DOHH2 (cell line): ENCODE measurements around the gene ARID1B.

Experiments
- H3F3A ChIP-seq: fragments of 200-600 bp; sonication (generic), shearing (Covaris generic); 2 replicates; pipeline ENCODE4 v1.6.0; 2016; ENCODE audit warnings: antibody characterized with exemption, mild to moderate bottlenecking; ENCODE audit not compliant: control insufficient read depth, insufficient read depth
- H3K27ac ChIP-seq: fragments of 200-600 bp; sonication (generic); 2 replicates; pipeline ENCODE4 v1.5.1; 2014; ENCODE audit warnings: low read depth, mild to moderate bottlenecking, low read length, moderate library complexity
- H3K27me3 ChIP-seq: fragments of 200-600 bp; sonication (generic); 2 replicates; pipeline ENCODE4 v1.6.1; 2014; ENCODE audit warnings: mild to moderate bottlenecking, low read length, mixed read lengths; ENCODE audit not compliant: control insufficient read depth
- H3K36me3 ChIP-seq: fragments of 200-600 bp; sonication (generic); 2 replicates; pipeline ENCODE4 v1.6.1; 2014; ENCODE audit warnings: mild to moderate bottlenecking, low read length, moderate library complexity, mixed read lengths; ENCODE audit not compliant: control insufficient read depth
- H3K4me1 ChIP-seq: fragments of 200-600 bp; sonication (generic); 2 replicates; pipeline ENCODE4 v1.6.1; 2014; ENCODE audit warnings: mild to moderate bottlenecking, low read length, mixed read lengths; ENCODE audit not compliant: control insufficient read depth
- H3K4me2 ChIP-seq: fragments of 200-600 bp; sonication (generic); 2 replicates; pipeline ENCODE4 v1.6.0; 2014; ENCODE audit warnings: mild to moderate bottlenecking, low read length, moderate library complexity
- H3K4me3 ChIP-seq: fragments of 200-600 bp; sonication (generic); 2 replicates; pipeline ENCODE4 v1.5.1; 2014; ENCODE audit warnings: mild to moderate bottlenecking, low read length, mixed read lengths
- H3K79me2 ChIP-seq: fragments of 200-600 bp; sonication (generic); 2 replicates; pipeline ENCODE4 v1.6.1; 2014; ENCODE audit warnings: mild to moderate bottlenecking, low read length, mixed read lengths; ENCODE audit not compliant: control insufficient read depth
- H3K9me2 ChIP-seq: fragments of 200-600 bp; sonication (generic); replicated peaks from 2 replicates; pipeline ENCODE4 v1.6.1; 2014; ENCODE audit warnings: mild to moderate bottlenecking, low read length, mixed read lengths; ENCODE audit not compliant: control insufficient read depth
- H3K9me3 ChIP-seq: fragments of 200-600 bp; sonication (generic); 2 replicates; pipeline ENCODE4 v1.6.1; 2014; ENCODE audit warnings: antibody characterized with exemption, low read length, mixed read lengths; ENCODE audit not compliant: control insufficient read depth, insufficient read depth
- H4K20me1 ChIP-seq: fragments of 200-600 bp; sonication (generic); 2 replicates; pipeline ENCODE4 v1.6.0; 2014; ENCODE audit warnings: low read depth, mild to moderate bottlenecking, antibody characterized with exemption, low read length, moderate library complexity; ENCODE audit not compliant: control insufficient read depth, insufficient read depth
- EZH2phosphoT487 ChIP-seq: fragments of 200-600 bp; sonication (generic); IDR thresholded peaks from 2 replicates; pipeline ENCODE4 v1.6.1; 2017; ENCODE audit warnings: borderline replicate concordance, mild to moderate bottlenecking, antibody characterized with exemption, low read length, moderate library complexity, mixed read lengths
- TF ChIP-seq, protein P1 (sequence below): fragments of 200-600 bp; sonication (generic); IDR thresholded peaks from one replicate; pipeline ENCODE4 v1.5.1; 2014; ENCODE audit warnings: antibody characterized with exemption, mild to moderate bottlenecking, low read depth, low read length; ENCODE audit not compliant: poor library complexity, severe bottlenecking

The ARID1B gene

GRCh38 chr6:157151989-157152388 lies 374.8 kb downstream of the ARID1B start:
- no peak overlapping the region for H3K4me2 ChIP-seq
- H3K36me3 ChIP-seq = peaks cover 66% of the 10 kb centered on the region
- no peaks in the 10 kb centered on the region for H3K9me3 ChIP-seq
- H3K27ac ChIP-seq = no peak overlapping the region
- H3F3A ChIP-seq = 0 out of 2 replicates have a peak, but pooled peaks cover 2% of the 10 kb centered on the region
- no peak for TF ChIP-seq EZH2phosphoT487
- TF ChIP-seq, protein P1, sequence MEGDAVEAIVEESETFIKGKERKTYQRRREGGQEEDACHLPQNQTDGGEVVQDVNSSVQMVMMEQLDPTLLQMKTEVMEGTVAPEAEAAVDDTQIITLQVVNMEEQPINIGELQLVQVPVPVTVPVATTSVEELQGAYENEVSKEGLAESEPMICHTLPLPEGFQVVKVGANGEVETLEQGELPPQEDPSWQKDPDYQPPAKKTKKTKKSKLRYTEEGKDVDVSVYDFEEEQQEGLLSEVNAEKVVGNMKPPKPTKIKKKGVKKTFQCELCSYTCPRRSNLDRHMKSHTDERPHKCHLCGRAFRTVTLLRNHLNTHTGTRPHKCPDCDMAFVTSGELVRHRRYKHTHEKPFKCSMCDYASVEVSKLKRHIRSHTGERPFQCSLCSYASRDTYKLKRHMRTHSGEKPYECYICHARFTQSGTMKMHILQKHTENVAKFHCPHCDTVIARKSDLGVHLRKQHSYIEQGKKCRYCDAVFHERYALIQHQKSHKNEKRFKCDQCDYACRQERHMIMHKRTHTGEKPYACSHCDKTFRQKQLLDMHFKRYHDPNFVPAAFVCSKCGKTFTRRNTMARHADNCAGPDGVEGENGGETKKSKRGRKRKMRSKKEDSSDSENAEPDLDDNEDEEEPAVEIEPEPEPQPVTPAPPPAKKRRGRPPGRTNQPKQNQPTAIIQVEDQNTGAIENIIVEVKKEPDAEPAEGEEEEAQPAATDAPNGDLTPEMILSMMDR = no peak
- H3K4me1 ChIP-seq = no peaks in the 10 kb centered on the region
- H3K27me3 ChIP-seq = no peaks in the 10 kb centered on the region
- H3K9me2 ChIP-seq = no peaks in the 10 kb centered on the region
- H3K4me3 ChIP-seq = no peak overlapping the region
- H4K20me1 ChIP-seq = no peaks in the 10 kb centered on the region
- no peaks in the 10 kb centered on the region for H3K79me2 ChIP-seq

DNA sequence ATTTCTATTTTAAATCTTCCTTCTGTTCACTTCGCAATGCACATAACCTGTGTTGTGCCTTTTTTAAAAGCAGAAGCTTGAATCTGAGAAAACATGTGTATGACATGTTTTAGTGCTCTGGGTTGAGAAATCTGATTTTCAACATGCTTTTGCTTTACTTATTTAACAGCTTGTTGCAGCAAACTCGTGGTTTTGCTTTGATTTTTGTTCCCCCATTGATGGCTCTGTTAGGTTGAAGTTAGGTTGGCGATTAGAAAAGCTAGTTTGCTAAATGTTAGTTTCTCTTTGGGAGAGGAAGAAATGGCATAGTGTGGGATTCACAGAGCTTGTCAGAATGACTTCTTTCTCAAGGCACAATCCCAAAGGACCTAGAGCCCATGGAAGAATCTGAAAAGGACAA lies 375.4 kb downstream of the ARID1B start:
- Histone ChIP-seq H3K36me3 (peaks cover 67% of the 10 kb centered on the region), H3K4me3 (no peak overlapping the region), H3K79me2 (no peaks in the 10 kb centered on the region), H3K9me2 (no peaks in the 10 kb centered on the region), H3F3A (0 out of 2 replicates have a peak, but pooled peaks cover 2% of the 10 kb centered on the region), H3K4me1 (no peaks in the 10 kb centered on the region), H3K27ac (no peak overlapping the region), H3K9me3 (no peaks in the 10 kb centered on the region), H3K4me2 (no peak overlapping the region), H4K20me1 (no peaks in the 10 kb centered on the region), H3K27me3 (no peaks in the 10 kb centered on the region)
- TF ChIP-seq, protein P1 = no peak
- TF ChIP-seq EZH2phosphoT487 = no peak

- H3K79me2 ChIP-seq = no peaks in the 10 kb centered on the region
- no peak overlapping the region for H3K27ac ChIP-seq
- no peaks in the 10 kb centered on the region for H3K9me2 ChIP-seq
- no peak for TF ChIP-seq EZH2phosphoT487
- TF ChIP-seq, protein P1 = no peak
- peaks cover 51% of the 10 kb centered on the region for H3K36me3 ChIP-seq
- H3K4me2 ChIP-seq = no peak overlapping the region
- no peaks in the 10 kb centered on the region for H4K20me1 ChIP-seq
- H3K4me3 ChIP-seq = no peak overlapping the region
- H3K27me3 ChIP-seq = no peaks in the 10 kb centered on the region
- no peaks in the 10 kb centered on the region for H3K4me1 ChIP-seq
- H3F3A ChIP-seq = no peaks in the 10 kb centered on the region
- H3K9me3 ChIP-seq = no peaks in the 10 kb centered on the region
Observed at GRCh38 chr6:157155804-157156203, 378.6 kb downstream of the ARID1B start.

DNA sequence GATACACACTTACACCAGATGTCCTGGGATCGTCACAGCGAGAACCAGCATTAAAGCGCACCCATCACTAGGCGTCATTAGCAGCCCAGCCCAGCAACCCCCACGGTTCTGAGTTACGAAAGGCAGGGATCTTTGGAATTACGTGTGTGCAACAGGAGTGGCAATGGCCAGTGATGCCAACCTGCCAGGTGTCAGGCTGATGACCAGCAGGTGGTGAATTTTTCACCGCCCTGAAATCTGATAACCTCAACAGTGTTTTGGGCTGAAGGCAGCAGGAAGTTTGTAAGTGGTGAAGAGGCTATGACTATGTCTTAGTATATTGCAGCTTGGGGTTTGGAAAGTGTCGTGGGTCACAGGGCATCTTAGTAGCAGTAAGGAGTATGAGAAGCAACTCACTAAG lies 380.1 kb downstream of the ARID1B start:
- H3K4me2 ChIP-seq = no peak overlapping the region
- H3F3A ChIP-seq = no peaks in the 10 kb centered on the region
- H3K79me2 ChIP-seq = no peaks in the 10 kb centered on the region
- no peaks in the 10 kb centered on the region for H3K4me1 ChIP-seq
- H3K36me3 ChIP-seq = peaks cover 37% of the 10 kb centered on the region
- H3K9me2 ChIP-seq = no peaks in the 10 kb centered on the region
- no peaks in the 10 kb centered on the region for H4K20me1 ChIP-seq
- H3K27ac ChIP-seq = no peak overlapping the region
- no peaks in the 10 kb centered on the region for H3K27me3 ChIP-seq
- TF ChIP-seq, protein P1 = no peak
- TF ChIP-seq EZH2phosphoT487 = no peak
- no peak overlapping the region for H3K4me3 ChIP-seq
- no peaks in the 10 kb centered on the region for H3K9me3 ChIP-seq
